ENCODE results near the gene NR5A2.

Gene NR5A2

DNA sequence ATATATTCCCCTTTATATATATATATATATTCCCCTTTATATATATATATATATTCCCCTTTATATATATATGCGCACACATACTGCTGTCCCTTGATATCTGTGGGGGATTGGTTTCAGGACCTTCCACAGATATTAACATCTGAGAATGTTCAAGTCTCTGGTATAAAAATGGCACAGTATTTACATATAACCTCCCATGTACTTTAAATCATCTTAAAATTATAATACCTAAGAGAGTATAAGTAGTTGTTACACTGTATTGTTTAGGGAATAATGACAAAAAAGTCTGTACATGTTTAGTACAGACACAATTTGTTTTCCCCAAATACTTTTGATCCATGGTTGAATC, 45.8 kb downstream of the NR5A2 start:
- DNase-seq (ENCODE audit: low read depth), result no peak

DNA sequence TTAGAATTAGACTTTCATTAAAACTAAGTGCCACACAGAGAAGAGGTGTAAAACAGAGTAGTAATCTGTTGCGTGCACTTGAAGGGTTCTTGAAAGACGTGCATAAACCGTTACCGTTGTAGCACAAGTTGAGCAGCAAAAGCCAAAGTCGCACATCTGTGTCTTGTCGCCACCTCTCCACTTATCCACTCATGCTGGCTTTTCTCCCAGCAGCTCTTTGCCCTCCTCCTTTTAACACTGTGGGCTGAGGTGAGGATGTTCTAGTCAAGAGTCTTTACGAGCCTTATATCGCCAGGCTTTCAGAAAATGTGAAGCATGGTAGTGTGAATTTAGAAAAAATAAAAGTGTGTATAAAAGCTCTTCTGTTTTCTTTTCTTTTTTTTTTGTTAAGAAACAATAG, 48.0 kb downstream of the NR5A2 start:
- no peak for DNase-seq (ENCODE audit: low read depth)

DNA sequence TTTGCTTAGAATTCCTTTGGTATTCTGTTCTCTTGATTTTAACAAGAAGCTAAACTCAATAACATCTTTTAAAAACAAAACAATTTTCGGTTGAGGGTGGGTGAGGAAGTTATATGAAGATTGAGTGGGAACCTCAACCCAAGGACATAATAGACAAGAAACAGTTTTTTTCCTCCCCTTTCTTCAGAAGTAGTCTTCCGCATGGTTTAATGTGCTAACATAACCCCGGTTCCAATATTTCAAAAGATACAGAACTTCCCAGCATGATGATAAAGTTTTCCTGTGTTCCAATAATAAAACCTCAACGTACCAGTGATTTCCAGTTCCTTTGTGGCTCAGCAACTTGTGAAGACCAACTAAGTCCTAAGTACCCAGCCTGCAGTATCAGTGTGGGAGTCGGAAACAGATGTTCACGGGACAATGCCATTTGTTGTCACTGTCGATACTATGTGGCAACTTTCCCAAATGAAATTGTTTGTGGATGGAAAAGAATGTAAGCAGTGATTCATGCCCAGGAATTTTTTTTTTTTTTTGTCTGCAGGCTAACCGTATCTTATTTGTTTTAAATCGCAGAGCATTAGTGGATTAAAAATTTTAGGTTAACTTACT, 48.5 kb downstream of the NR5A2 start:
- DNase-seq (ENCODE audit: low read depth), result no peak

DNA sequence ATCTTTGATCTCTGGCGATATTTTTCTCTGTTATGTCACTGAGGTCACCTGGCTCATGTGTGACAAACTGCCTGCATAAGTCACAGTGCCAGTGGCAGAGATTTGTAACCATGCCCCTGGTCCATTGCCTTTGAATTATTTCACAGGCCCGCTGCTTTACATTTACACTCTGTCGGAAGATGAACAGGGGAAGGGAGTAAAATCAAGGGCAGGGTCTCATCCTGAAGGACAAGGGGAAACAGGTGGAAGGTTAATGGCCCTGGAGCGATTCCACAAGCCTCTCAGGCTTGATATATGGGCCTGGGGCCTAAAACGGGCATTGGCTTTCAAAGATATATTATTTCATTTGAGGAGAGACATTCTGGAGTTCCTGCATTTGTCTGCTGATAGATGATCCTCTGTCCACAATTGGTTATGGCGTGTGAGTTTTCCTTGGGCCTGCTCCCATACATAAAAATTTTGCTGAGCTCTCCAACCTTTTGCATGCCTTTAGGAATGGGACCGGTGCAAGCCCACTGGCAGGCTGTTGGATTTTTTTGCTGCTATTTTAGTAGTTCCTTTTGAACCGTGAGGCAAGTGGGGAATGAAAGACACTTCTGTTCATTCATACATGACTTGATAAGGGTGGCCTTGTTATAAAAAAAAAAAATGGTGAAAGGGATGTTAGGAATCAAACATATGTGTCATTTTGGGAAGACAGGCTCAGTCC, 51.9 kb downstream of the NR5A2 start:
- DNase-seq (ENCODE audit: low read depth), result no peak

DNA sequence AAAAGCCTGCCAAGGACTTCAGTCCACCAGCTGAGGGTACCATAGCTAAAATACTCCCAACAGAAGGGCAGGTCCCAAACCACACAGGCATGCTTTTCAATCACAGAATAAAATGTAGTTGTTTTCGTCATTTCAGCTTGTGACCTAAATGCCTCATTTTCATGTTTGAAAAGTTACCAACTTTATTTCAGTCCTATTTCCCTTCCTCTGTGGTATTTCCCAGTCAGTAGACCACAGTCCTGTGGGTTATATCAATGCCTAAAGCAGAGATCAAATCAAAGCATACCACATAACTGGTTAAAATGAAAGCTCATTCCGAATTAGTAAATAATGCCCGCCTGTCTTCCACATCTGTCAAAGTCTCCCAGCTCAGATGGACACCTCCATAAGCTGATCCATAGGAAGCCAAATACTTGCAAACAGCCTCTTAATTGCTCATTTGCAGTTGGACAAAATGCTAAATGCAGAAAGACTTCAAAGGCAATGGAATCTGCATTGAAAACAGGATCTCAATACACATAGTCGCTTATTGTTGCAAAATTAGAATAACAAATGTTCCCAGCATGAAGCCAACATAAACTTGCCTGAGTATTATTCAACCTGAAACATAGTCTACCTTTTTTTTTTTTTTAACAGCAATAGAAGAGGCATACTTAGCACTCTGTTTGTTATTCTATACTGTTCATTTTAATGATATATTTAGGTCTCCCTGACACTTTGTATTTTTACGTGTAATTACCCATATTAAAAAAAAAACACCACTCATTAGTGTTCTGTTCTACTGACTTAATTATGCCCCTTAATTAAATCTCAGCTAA, 53.9 kb downstream of the NR5A2 start:
- no peak for DNase-seq (ENCODE audit: low read depth)

DNA sequence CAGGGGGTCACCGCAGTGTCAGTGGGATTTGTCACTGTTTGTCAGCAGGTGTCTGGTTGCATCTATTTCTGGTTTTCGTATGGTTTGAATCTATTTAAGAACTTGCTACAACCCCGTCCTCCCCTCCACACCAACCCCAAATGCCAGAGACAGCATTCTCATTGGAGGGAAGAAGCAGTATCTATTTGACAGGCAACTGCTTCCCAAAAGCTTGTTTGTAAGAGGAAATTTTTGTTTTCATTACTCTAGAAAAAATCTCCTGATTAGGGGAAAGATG, 54.4 kb downstream of the NR5A2 start:
- DNase-seq (ENCODE audit: low read depth), result no peak

DNA sequence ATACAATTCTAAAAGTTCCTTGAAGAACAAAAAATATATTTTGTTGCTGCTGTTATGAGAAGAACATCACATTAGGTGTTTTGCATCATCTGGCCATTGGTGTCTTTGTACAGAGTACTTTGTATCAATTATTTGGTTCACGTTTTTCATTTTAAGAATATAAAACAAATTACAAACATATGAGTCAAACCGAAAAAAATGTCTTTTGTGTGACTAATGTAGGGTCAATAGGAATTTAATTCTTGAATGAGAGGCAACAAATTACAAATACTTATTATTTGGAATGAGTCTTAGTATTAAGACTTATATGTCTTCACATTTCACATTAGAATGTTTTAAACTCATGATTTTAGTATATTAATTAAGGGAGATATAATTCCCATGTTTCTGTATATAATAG, 54.8 kb downstream of the NR5A2 start:
- no peak for DNase-seq (ENCODE audit: low read depth)

DNA sequence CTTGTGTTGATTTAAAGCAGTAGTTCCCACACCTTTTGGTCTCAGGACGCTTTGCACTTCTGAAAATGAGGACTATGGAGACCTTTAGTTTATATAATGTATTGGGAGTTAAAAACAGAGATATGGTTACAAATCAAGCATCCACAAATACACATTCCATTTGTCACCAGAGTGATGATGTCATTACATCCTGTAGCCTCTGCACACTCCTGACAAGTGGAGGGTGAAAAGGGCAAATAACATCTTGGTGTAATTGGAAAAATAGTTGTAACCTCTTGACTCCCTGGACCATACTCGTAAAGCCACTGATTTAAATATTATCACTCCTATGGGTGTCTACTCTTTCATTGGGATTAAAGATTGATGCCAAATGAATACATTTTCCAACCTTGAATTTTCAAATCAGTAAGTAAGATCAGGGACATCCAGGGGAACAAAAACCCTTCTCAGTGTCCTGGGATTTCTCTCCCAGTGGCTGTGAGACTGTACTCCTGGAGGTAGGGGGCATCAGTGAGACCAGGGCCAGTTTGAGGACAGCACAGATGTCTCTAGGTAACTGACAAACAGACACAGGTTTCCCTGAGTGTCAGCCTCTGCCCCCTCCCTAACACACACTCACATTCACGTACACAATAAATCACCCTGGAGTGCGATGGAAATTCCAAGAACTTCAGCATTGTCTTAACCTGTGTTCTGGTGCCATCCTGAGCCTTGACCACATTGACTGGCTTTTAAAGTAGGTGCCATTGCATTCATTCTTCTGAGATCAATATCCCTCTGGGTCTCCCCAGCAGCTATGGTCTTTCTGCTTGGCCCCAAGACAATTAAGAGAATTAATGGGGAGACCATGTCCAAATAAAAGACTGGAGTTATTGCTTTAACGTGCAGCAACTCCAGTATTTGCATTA, 63.0 kb downstream of the NR5A2 start:
- DNase-seq (ENCODE audit: low read depth), result no peak

DNA sequence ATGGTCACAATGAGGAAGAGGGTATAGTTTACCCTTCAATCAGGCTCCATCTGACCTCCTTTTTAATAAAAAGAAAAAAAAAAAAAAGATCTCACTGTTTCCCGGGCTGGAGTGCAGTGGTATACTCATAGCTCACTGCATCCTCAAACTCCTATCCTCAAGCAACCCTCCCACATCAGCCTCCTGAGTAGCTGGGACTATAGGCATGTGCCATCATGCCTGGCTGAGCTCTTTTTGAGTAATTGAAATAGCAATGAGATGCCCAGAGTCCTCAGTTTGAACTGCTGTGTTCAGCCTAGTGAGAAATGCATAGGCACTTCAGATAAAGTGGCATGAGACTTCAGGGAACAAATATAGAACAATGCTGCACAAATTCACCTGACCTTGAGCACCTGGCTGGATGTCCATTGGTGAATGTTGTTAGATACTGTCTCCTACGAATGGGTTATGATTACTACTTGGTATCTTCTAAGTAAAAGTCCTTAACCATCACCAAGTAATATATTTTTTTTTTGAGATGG, 67.6 kb downstream of the NR5A2 start:
- no peak for DNase-seq (ENCODE audit: low read depth)

DNA sequence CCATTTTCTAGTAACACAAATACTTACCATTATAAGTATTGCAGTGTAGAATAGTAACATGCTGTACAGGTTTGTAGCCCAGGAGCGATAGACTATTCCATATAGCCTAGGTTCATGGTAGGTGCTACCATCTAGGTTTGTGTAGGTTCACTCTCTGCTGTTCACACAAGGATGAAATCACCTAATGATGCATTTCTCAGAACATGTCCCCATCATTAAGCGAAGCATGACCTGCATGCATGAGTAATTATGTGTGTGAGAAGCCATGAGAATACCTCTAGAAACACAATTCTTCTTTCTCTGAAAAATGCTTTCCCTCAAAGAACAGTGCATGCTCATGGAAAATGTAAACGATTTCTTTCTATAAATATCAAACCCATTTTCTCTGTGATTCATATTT, 69.3 kb downstream of the NR5A2 start:
- DNase-seq (ENCODE audit: low read depth), result no peak

DNA sequence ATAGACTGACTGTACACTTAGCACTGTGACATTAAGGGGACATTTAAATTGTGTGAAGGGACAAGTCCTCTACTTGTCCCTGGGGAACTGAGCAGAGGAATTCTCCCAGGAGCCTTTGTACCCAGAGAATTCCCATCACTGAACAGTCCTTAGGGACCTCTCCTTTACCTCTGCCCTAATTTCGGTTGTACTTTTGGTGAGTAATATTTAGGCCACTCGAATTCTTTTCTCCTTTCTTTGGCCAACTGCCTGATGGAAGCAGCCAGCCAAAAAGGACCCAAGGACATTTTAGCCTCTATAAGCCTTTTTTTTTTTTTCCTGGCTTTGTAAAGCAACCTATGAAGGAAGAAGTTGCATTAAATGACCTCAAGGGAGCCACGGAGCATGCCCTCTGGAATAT, 71.5 kb downstream of the NR5A2 start:
- DNase-seq (ENCODE audit: low read depth), result no peak

DNA sequence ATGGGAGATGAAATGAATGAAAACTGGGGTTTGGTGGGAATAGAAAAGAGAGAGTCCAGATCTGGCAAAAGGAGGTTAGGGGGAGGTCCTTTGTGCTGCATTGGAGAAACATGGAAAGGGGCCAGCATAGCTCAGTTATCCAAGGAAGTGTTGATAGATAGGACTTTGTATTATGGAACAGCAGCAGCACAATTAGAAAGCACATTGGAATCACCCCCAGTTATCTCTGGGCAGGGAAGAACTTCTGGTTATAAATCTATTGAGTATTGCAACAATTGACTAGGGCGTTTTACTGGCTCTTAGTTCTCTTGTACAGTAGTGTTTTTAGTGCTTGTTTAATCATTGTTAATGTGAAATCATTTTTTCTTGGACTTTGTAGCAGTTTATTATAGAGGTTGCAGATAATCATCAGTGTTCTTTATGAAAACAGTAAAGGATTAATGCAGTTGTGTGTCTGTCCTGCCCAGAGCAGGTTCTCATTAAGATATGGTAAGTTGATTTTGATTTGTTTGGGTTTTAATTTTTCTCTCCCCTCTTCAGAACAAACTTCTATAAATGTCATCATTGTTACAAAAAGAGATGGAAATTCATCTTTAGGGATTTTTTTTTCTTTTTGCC, 76.6 kb downstream of the NR5A2 start:
- no peak for DNase-seq (ENCODE audit: low read depth)

DNA sequence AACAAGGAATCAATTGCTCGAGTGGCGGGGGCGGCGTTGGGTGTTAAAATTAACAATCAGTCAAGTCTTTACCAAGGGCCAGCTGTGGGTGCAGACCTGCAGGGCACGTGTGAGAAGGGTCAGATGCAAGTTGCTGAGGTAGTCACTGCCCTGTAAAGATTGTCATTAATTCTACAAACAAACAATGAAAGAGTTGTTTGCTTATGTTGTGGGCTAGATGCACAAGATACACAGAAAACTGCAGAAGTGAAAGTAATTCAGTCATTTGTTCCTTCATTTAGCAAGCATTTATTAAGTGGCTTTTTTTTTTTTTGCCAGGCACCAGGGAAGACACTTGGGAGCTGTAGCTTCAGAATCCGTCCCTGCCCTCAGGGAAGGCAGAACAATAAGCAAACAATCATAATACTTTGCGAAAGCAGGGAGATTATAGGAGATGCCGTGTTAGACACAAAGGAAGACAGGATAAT, 79.5 kb downstream of the NR5A2 start:
- no peak for DNase-seq (ENCODE audit: low read depth)

DNA sequence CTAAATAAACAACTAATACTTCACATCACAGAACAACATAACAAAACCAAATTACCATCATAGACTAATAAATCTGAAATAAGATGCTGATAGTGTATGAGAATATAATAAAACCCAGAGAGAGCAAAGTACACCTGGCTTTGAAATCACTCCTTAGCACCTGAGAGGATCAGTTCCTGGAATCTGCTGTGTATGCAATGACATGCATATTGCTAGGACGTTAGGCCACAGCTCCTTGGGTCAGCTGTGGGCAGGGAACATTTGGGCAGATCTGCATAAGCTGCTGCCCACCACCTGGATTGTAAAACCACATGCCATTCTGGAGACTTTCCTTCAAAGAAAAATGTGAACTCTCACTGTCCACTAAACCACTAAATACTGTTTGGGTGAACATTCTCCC, 81.1 kb downstream of the NR5A2 start:
- no peak for DNase-seq (ENCODE audit: low read depth)

DNA sequence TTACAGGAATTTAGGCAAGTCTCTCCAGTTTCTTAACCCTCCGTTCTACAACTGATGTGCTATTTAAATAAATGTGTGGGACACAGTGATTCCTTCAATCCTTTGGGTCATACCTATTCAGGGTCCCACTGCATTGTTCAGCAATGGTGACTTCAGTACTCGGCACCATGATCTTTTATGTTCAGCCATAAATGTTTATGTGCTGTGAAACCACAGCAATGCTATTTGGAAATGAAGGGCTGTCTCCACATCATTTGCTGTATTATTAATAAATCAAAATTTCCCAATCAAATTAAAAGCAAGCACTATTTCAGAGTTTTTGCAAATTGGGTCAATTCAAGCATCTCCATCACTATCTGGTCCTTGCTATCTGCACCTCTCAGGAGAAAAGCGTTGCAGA, 84.8 kb downstream of the NR5A2 start:
- no peak for DNase-seq (ENCODE audit: low read depth)

DNA sequence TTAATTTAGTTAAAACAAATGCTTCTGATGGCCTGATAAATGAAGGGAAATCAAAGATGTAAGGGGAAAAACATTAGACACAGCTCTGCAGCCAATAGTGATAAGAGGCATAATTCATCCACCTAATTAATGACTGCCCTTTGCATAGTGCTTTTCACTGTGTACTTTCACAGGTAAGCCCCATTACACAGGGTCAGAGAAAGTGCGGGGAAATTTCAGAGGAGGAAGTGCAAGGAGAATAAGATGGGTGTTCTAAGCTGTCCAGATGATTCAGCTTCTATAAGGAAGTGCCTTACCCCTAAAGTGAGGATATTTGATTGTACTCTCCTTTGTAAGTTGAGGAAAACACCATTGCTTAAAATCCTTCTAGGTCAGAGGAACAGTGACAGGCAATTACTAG, 88.0 kb downstream of the NR5A2 start:
- no peak for DNase-seq (ENCODE audit: low read depth)

DNA sequence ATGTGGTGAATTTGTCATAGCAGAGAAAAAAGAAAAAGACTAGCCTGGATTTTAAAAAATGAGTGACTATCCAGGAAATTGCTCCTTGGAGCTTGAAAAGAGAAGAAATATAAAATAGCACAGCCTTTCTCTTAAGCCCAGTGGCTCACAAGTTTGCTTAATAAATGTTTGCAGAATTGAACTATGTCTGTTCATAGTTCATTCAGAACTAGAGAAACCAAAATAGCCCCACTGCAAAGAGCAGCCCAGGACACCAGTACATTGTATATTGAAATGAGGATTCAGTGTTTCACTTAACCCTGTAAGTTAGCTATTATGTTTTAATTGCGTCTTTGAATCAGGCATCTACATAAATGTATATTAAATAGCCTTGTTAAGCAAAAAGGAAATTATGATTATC, 88.8 kb downstream of the NR5A2 start:
- DNase-seq (ENCODE audit: low read depth), result no peak

DNA sequence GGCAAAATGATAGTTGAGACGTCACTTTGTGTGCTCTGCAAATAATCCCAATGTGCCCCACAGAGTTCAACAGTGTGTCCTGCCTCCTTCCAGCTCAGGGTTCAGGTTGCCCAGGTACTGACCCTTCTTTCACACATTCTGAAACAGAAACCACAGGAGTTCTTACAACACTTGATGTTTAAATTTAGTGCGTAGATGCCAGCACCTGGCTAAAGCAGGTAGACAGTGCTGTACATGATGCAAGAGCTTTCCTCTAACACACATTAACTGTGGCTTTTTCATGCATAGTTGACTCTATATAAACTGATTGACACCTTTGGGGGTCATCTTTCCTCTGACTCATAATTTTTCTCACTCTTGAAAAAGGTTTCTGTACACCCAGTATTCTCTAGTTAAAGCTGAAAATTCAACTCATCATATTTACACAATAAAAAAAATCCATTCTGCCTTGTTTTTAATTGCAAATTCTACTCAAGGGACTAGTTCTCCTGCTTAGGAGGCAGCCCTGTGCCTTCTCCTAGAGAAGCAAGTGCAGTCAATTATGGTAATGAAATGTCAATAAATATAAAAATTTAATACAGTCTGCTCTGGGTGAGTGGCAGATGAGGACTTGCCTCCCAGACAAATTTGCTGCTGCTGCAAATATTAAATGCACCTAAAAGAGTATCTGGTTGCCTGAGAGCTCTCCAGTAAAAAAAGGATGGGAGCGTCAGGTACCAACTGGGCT, 91.4 kb downstream of the NR5A2 start:
- no peak for DNase-seq (ENCODE audit: low read depth)

DNA sequence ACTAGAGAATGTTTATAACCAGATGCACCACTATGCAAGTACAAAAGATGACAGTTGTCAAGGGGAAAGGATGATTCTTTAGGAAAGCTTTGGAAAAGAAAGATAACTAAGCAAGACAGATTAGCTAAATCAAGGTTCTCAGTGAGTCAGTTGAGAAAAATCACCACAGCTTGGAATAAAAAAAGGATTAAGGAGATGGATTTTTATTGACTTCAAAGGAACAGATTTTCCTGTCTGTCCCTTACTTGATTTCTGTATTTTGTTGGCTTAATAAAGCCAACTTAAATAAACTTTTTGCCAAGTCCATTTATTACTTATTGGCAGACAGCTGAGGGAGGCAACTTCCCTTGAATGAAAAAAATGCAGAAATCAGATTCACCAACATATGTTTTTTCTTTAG, 93.9 kb downstream of the NR5A2 start:
- no peak for DNase-seq (ENCODE audit: low read depth)

DNA sequence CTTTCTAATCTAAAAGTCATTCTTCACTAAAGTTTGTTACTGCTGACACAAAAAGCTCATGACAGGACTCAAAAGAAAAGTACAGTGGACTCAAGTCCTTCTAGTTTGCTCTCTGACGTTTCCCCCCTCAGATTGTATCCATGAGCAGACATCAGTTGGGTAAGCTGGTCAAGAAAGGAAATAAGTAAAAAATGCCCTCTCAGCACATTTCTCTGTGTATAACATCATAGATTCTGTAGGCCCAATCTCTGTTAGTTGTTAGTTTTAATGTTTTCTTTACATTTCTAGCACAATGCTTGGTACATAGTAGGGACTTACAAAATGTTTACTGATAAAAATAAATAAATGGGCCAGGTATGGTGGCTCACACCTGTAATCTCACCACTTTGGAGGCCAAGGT, 96.8 kb downstream of the NR5A2 start:
- no peak for DNase-seq (ENCODE audit: low read depth)

DNA sequence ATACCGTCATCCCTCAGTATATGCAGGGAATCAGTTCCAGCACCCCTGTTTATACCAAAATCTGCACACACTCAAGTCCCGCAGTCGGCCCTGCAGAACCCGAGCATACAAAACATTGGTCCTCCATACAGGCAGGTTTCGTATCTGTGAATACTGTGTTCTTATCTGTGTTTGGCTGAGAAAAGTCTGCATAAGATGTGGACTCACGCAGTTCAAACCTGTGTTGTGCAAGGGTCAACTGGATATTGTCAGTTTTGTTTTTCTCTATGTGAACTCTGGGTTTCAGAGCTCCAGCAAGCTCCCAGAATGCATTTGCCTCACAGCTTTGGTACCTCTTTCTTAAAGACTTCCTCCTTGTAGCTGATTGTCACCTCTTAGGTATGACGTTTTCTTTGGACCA, 100.6 kb downstream of the NR5A2 start:
- no peak for DNase-seq (ENCODE audit: low read depth)
